ENCODE results near the gene APLF. TPM values are rescaled to one million over a fixed set of nuclear protein-coding genes. Genes with fewer than 3 reads are reported as not detected.

APLF gene
- total RNA-seq, 1 donor from 2014 or later, result 4.4 TPM

DNA sequence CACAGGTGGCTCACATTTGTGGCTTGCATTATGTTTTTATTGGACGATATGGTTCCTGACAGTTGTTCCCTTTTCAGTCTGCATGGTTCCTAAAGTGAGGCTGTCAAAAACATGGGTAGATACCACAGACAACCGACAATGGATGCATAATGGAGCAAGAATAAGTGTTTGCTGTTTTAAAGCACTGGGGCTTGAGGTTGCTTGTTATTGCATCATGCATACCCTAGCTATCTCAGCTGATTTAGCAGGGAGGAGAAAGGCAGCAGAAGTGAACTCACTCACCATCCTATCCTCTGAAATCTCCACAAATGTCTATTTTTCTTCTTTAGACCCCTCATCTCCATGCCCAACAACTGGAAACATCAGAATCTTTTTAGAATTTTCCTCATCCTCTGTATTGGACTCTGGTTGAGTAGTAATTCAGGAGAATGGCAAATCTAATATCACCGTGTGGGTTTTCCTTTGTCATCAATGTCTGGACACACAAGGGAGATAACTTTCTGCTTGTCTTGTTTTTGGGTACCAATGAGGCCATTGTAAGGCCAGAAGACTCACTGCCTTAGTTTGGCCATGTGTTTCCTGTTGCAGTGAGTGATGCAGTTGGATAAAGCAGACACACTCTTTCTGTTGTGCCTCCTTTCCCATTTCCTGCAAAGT is 47.0 kb upstream of the APLF start:
- Mint-ChIP-seq H3K9me3 (ENCODE audit: unreplicated experiment) (peaks cover 2% of the 10 kb centered on the region), H3K4me1 (ENCODE audit: low read depth, unreplicated experiment) (no peaks in the 10 kb centered on the region), H3K27me3 (ENCODE audit: unreplicated experiment) (no peaks in the 10 kb centered on the region), H3K27ac (ENCODE audit: unreplicated experiment) (peak overlapping the region; percentile 67), H3K36me3 (ENCODE audit: unreplicated experiment) (no peaks in the 10 kb centered on the region), H3K4me3 (ENCODE audit: unreplicated experiment) (no peak overlapping the region)
- TF ChIP-seq, protein P1, sequence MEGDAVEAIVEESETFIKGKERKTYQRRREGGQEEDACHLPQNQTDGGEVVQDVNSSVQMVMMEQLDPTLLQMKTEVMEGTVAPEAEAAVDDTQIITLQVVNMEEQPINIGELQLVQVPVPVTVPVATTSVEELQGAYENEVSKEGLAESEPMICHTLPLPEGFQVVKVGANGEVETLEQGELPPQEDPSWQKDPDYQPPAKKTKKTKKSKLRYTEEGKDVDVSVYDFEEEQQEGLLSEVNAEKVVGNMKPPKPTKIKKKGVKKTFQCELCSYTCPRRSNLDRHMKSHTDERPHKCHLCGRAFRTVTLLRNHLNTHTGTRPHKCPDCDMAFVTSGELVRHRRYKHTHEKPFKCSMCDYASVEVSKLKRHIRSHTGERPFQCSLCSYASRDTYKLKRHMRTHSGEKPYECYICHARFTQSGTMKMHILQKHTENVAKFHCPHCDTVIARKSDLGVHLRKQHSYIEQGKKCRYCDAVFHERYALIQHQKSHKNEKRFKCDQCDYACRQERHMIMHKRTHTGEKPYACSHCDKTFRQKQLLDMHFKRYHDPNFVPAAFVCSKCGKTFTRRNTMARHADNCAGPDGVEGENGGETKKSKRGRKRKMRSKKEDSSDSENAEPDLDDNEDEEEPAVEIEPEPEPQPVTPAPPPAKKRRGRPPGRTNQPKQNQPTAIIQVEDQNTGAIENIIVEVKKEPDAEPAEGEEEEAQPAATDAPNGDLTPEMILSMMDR (IDR thresholded peaks at IDR 0.05; ENCODE audit: partially characterized antibody, unreplicated experiment), result no peak
- DNase-seq, result no peak

DNA sequence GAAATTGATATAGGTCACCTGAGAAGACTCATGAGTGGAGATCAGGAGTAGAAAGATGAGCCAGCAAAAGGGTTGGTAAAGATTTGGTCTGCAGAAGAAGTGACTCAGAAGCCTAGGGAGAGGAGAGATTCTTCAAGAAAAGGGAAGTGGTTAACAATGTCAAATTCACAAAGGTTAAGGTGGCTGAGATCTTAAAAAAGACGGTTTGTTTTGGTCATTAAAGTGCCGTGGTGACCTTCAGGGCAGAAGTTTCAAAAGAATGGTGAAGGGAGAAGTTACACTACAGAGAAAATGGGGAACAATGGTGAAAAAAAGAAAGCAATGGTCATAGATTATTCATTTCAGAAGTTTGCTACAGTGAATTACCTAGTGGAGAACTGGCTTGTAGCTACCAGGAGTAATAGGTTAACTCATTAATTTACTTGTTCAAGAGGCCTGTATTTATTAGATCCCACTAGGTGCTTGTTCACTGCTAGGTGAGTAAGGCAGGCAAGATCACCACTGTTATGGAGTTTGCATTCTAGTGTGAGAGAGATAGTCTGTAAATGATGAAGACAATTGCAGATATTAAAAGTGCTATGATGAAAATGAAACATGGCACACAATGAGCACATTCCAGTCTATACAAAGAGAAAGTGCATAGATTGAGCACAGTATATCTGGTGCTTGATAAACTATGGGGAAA is 43.3 kb upstream of the APLF start:
- H3K27me3 Mint-ChIP-seq (ENCODE audit: unreplicated experiment), result no peaks in the 10 kb centered on the region
- DNase-seq, result no peak
- no peaks in the 10 kb centered on the region for H3K4me1 Mint-ChIP-seq (ENCODE audit: low read depth, unreplicated experiment)
- H3K27ac Mint-ChIP-seq (ENCODE audit: unreplicated experiment), result no peak overlapping the region
- TF ChIP-seq, protein P1 (IDR thresholded peaks at IDR 0.05; ENCODE audit: partially characterized antibody, unreplicated experiment), result no peak
- no peaks in the 10 kb centered on the region for H3K9me3 Mint-ChIP-seq (ENCODE audit: unreplicated experiment)
- H3K4me3 Mint-ChIP-seq (ENCODE audit: unreplicated experiment), result no peak overlapping the region
- H3K36me3 Mint-ChIP-seq (ENCODE audit: unreplicated experiment), result no peaks in the 10 kb centered on the region

DNA sequence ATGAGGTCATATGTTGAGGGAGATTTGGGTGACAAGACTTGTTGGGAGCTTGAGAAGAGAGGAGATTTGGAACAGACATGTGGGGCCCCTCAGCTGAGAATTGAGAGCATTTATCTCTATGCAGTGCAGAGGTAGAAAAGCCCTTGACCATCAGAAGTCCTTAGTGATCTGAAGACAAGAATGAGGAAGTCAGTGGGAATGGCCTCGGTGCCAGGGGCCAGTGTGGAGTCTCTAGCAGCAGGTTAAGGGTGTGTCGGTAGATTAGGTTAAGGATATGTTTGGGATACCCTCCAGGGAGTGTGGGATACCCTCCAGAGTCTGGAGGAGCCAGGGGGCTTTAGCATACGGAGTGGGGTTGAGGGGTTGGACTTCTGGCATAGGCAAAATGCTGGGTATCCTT is 41.9 kb upstream of the APLF start:
- Mint-ChIP-seq H3K27me3 (ENCODE audit: unreplicated experiment) (no peaks in the 10 kb centered on the region), H3K27ac (ENCODE audit: unreplicated experiment) (no peak overlapping the region), H3K9me3 (ENCODE audit: unreplicated experiment) (no peaks in the 10 kb centered on the region), H3K4me1 (ENCODE audit: low read depth, unreplicated experiment) (no peaks in the 10 kb centered on the region), H3K4me3 (ENCODE audit: unreplicated experiment) (no peak overlapping the region), H3K36me3 (ENCODE audit: unreplicated experiment) (no peaks in the 10 kb centered on the region)
- no peak for DNase-seq
- TF ChIP-seq, protein P1 (IDR thresholded peaks at IDR 0.05; ENCODE audit: partially characterized antibody, unreplicated experiment), result no peak

DNA sequence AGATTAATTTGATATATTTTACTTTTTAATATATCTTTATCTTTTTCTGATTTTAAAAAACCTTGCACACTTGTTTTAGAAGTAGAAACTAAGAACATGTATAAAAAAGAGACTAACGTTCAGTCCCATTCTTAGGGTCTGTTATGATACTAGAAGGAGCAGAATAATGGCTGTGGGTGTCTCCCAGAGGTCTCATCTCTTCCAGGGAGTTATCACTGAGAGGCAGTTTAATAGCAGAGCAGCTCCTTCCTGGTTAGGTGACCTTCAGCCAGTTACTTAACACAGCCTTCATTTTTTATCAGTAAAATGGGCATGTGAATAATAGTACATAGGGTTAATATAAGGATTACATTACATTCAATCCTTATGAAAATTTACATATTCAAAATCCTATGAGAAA is 40.9 kb upstream of the APLF start:
- Mint-ChIP-seq H3K36me3 (ENCODE audit: unreplicated experiment) (no peaks in the 10 kb centered on the region), H3K4me1 (ENCODE audit: low read depth, unreplicated experiment) (no peaks in the 10 kb centered on the region), H3K4me3 (ENCODE audit: unreplicated experiment) (no peak overlapping the region), H3K9me3 (ENCODE audit: unreplicated experiment) (no peaks in the 10 kb centered on the region), H3K27ac (ENCODE audit: unreplicated experiment) (no peak overlapping the region), H3K27me3 (ENCODE audit: unreplicated experiment) (no peaks in the 10 kb centered on the region)
- TF ChIP-seq, protein P1 (IDR thresholded peaks at IDR 0.05; ENCODE audit: partially characterized antibody, unreplicated experiment), result no peak
- DNase-seq, result no peak
